ENCODE measurements around the gene ATP6V0A4.

The ATP6V0A4 gene

GRCh38 chr7:138656952-138657351 lies 141.0 kb downstream of the ATP6V0A4 start:
- Histone ChIP-seq H3K27me3 (ENCODE audit: low read length) (no peaks in the 10 kb centered on the region), H3K4me2 (ENCODE audit: low read depth, low read length, poor library complexity, severe bottlenecking) (no peak overlapping the region), H3F3A (ENCODE audit: insufficient read depth) (no peaks in the 10 kb centered on the region), H3K27ac (ENCODE audit: low read depth, low read length) (no peak overlapping the region), H3K36me3 (ENCODE audit: low read length) (no peaks in the 10 kb centered on the region), H2AFZ (ENCODE audit: low read depth, low read length, severe bottlenecking) (no peak overlapping the region), H3K79me2 (ENCODE audit: insufficient read depth, low read length) (no peaks in the 10 kb centered on the region), H4K20me1 (ENCODE audit: low read depth, low read length) (no peaks in the 10 kb centered on the region), H3K4me3 (ENCODE audit: insufficient read depth, low read length, poor library complexity, severe bottlenecking) (no peak overlapping the region), H3K9me3 (ENCODE audit: insufficient read depth, low read length) (no peaks in the 10 kb centered on the region), H3K9me2 (replicated peaks; ENCODE audit: insufficient read depth, low read length) (no peaks in the 10 kb centered on the region), H3K9ac (ENCODE audit: low read length) (no peak overlapping the region)
- TF ChIP-seq CTCF (IDR thresholded peaks at IDR 0.05; ENCODE audit: insufficient read depth, low read length, poor library complexity, severe bottlenecking) (no peak), EZH2phosphoT487 (conservative IDR thresholded peaks at IDR 0.05; ENCODE audit: low read length) (no peak)
